Stimulated activated CD4-positive, alpha-beta T cell treated with anti-CD3 and anti-CD28 coated beads, Interleukin-4, amount 100 ng/mL, for 24 hours (primary cell): ENCODE data around the gene MYH7.
"Not testable (repeated sequence)": the region's sequence is repeated elsewhere in the genome, so short reads cannot be mapped to it uniquely, and the experiment has no call there.

Experiments
- DNase-seq: peaks from one replicate; pipeline ENCODE4 v3.0.0-alpha.2; 2020

MYH7 gene

DNA sequence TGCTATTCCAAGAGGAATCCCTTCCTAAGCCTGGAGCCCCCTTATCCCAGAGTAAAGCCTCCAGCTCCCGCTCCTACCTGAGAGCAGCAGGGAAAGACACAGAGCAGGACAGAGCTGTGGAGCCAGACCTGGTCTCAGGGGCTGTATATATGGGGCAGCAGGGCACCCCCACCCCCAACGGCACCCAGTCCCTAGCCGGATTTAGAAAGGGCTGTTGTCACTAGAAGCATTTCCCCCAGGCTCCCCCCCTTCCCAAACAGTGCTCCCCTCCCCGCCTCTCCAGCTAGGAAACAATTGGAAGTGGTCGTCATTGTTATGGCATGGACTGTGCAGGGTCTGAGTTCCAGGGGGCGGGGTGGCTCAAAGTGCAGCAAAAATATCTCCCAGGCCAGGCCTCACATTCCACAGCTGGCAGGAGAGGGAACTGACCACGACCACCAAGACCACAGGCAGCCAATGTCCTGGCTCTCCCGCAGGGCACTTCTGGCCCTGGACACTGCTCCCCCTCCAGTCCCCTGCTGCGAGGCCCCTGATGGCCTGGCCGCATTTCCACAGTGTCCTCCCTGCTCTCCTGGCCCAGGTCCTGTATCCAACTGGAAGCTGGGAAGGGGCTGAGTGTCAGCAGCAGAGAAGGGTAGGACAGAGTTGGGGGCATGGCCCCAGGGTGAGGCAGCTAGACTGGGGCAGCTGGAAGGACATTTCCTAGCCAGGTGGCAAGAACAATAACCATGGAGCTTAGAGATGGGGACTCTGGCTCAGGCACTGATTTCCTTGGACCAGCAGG lies at the start of gene MYH7:
Gene MYH7 (minus strand): TSS at position 118 of the 784 bp plus-strand sequence. CDS start 1,928 bp downstream, outside the sequence.
- no peak for DNase-seq

DNA sequence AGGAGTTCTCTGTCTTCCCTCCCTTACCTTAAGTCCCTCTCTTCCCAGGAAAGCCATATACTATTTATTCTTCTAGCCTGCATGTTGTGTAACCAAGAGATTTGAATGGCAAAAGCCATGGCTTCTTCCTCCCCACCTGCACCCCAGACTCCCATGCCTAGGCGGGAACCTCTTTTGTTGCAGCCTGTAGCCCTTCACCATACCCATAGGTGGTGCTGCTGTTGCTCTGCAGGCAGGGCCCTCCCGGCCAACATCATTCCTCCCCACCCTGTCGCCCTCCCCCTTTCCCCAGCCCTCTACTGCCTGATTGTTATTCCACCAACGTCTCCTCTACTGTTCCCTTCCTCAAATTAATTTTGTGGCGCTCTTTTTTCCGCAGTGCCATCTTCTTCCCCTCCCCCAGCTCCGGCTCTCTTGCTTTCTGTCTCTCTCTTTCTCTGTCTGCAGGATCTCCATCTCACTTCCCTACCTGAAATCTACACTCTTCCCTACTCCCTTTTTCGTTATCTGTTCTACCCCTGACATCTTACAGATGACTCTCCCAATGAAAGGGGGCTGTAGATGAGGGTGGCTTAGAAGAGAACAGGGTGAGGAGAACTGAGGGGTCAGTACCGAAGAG lies 47.9 kb upstream of the MYH7 start:
- no peak for DNase-seq

DNA sequence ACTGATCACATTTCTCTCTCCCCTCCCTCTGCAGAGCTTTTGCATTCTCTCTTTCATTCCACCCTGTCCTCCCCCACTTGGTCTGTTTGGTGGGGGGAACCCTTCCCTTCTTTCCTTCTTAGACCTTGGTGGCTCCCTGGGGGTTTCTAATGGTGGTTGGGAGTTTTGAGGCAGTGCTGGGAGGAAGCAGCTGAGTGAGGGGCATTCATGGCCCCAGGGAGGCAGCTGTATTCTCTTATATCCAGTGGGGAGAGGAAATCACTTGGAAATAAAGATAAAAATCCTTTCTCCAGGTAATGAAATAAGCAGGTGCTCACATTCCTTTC lies 47.3 kb upstream of the MYH7 start:
- DNase-seq: no peak

DNA sequence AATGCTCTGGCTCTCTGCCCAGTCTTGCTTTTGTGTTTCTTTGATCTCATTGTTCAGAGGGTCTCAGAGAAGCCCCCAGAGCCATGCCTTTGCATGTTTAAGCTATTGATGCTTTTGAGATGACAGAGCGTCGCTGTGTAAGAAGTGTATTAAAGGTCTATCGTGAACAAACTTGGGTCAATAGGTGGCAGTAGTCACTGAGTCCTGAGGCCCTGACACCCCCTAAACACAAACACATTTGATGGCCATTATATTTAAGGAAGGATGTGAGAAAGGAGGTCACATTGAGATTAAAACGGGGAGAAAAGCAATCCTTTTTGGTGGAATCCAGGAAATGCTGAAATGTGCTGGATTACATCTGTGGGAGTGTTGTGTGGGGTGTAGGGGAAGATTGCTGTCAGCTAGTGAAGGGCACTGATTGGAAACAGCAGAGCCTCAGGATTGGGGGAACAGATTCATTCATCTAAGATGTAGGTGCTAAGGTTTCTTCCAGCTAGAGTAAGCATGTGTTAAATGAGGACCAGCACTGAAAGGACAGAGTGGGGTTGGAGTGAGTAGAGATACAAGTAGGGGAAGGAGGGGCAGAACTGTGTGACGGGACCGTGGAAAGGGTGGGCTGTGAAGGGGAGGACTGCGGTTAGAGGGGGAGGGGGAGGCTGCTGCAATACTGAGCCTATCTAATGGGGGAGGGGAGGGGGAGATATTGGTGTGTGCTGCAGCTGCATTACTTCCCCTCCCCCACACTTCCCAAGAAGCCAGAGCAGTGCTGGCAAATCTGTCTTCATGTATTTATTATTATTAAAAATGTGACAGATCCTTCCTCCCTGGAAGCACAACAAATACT lies 46.7 kb upstream of the MYH7 start:
- no peak for DNase-seq

DNA sequence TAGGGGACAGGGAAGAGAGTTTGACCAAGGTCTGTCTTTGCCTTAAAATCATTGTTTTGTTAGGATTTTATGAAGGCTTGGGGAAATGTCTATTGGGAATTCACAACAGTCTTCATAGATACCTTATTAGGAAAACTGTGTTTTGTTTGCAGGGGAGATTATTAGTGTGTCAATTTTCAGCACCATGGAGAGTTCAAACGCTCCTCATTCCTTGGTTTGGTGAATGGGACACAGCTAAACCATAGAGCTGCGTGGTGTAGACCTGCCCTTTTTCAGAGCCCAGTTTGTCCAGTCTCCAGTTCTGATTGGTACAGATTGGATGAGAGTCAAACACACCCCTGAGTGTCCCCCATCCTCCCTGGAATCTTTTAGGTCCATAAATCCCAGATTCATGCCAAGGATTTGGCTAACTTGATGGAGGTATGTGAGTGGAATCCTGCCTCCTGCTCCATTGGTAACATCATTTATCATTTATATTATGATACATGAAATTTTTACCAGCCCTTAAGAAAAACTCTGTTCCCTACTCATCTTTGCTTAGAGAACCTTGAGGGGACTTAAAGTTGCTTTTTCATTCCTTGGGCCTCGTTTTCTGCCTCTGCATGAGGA lies 46.0 kb upstream of the MYH7 start:
- DNase-seq: no peak

DNA sequence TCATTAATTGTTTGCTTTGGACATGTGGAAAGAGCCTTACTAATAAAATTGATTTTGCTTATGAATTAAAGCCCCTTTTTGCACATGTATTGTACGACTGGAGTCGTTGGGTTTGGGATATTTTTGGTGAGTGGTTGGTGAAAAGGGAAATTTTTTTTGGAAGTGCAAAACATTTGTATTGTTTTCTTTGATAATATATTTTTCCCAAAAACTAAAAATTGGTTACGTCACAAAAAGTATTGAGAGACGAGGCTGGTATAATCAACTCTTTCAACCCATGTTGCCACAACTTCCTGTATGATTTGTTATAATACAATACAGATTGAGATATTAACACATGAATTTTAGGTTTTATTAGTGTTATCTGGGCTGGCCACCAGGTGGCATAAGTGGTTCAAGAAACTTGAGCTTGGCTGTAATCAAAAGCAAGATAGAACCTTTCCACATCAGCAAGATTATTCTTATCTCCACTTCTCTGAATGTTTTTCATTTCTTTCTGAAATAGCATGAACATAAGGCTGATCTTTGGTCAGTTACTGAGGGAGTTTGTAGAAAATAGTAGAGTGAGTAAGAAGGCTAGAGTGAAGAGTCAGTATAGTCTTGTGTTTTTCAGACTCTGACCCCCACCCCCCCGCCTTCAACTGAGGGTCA lies 42.8 kb upstream of the MYH7 start:
- DNase-seq: peak; percentile 68

DNA sequence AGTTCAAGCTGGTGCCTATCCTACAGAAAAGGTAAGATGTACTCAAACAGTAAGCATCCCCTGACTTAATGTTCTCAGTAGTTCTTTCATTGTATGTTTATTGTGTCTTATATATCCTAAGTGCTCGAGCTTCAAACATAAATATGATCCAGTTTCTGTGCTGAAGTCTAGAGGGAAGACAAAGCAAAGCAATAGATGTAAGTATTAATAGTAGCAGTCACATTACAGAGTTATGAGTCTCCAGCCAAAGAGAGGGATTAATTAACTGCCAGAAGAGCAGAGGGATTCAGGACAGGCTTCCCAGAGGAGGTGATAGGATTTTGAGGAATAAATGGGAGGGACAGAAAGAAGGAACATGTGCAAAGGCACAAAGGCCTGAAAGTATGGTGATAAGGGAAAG lies 35.5 kb upstream of the MYH7 start:
- no peak for DNase-seq

DNA sequence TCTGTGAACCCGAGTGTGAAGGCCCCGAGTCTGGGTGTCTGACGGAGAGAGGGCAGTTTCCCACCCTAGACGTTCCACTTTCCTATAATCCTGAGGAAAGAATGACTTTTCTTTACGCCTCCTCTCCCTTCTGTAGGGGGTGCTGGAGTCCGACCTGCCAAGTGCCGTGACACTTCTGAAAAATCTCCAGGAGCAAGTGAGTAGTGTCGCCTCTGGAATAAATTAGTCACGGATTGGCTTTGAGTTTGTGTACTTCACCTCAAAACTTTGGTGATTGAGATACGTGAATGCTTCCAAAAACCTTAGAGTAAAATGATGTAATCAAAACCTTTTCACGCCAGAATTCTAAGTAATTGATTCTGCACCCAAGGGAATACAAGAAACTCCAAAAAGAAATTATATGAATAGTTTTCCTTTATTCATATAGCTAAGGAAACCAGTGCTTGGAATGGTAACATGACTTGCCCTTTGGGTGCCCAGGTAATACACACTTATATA lies 34.5 kb upstream of the MYH7 start:
- peak; percentile 42 for DNase-seq

DNA sequence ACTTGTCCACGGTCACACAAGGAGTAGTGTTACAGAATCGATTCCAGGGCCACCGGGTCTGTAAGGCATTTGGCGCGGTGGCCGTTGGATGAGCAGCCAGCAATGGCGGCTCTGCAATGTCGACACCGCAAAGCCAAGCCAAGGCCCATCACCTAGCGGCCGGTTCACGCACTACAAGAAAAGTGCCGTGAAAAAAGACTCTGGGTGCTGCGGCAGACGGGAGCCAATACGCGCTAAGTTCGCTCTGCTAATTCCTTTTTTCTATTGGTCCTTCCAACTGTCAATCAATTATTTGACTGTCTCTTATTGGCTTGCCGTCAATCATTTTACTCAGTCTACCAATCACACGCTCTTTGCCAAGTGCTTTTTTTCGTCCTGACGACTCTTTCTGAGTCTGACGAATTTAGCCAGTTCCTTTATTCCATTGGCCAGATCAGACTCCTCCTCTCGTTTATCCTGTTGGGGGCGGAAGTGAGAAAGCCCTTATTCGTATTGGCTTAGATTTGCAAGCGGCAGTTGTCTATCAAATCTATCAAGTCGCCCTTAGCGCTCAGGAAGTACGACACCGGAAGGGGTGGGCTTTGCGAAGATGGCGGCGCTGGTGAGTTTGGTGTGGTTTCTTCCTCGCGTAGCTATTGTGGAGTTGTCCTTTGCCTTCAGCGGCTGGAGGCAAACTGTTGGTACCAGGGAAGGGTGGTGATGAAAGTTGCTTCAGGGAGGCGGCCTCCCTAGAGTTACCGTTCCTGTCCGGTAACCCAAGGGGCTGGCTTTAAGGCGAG lies 33.9 kb upstream of the MYH7 start, which contains the start of gene NGDN:
Gene NGDN (plus strand): TSS at position 577 of the 779 bp plus-strand sequence. CDS start 13 bp downstream, at position 590.
- DNase-seq: peak; percentile 93

DNA sequence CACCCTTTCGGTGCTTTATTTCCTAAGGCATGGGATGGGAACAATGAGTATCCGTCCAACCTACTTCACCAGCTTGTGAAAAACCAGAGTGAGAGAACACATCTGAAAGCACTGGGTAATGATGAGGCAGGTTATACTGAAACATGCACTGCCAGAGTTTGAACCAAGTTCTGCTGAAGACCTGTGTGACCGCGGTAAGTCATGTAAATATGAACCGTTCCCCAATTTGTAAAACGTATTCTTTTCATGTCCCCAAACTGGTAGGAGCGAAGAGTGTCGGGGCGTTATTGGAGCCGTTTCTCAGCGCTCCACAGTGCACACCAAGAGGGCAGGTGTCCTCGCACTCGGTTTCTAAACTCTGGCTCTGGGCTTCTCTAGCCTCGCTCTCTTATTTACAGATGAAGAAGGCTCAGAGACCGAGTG lies 33.3 kb upstream of the MYH7 start:
- DNase-seq: no peak

DNA sequence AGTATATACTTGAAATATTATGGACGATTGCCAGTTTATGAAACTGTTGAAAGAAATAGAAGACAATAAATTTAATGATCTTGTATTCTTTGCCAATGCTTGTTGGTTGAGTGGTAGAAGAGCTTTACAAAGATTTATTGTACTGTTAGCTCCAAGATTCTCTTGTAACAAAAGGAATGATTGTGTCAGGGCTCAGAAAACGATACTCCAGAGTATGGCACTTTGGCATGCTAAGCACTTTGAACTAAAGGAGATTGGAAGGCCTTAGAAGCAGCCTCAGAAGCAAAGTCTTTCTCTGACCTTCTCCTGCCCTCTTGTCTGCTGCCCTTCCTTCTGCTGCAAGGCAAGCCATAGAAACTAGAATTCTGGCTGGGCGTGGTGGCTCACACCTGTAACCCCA lies 29.8 kb upstream of the MYH7 start:
- no peak for DNase-seq

DNA sequence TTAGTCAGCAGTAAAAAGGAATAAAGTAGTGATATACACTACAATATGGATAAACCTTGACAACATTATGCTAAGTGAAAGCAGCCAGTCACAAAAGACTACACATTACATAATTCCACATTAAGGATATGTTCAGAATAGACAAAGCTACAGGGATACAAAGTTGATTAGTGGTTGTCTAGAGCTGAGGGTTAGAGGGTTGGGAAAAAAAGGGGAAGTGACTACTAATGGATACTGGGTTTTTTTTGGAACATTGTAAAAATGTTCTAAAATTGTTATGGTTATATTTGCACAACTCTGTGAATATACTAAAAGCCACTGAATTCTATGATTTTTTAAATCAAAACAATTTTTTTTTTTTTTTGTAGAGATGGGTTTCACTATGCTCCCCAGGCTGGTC lies 29.2 kb upstream of the MYH7 start:
- DNase-seq: no peak

DNA sequence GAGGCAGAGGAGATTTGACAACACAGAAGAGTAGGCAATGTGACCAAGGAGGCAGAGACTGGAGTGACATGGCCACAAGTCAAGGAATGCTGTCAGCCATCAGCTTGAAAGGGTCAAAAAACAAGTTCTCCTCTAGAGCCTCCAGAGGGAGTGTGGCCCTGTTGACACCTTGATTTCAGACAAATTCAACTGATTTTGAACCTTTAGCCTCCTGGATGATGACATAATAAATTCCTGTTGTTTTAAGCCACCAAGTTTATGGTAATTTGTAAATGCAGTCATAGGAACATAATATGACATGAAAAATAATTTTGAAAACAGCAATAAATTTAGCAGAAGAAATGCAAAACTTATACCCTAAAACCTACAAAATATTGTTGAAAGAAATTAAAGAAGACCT lies 25.5 kb upstream of the MYH7 start:
- DNase-seq: no peak

DNA sequence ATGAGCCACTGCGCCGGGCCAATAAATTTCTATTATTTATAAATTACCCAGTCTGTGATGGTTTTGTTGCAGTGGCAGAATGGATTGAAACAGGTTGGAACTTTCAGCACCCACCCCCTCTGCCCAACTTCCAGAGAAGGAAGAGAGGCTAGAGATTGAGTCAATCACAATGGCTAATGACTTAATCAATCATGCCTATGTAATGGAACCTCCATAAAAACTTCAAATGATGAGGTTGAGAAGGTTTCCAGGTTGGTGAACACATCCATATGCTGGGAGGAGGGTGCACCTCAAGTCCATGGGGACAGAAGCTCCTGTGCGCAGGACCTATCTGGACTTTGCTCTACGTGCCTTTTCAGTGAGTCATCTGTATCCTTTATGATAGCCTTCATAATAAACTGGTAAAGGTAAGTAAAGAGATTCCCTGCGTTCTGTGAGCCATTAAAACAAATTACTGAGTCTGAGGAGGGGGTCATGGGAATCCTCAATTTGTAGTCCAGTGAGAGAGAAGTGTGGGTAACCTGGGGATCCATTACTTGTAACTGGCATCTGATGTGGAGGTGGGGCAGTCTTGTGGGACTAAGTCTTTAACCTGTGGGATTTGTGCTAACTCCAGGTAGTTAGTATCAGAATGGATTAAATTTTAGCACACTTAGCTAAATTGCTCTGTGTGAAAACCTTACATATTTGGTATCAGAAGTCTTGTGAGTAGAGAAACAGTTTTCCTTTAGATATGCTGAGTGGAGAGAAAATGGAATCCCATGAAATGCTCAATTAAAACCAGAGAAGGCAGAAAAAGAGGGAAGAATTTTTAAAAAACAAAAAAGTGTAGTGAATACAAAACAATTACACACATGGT lies 22.4 kb upstream of the MYH7 start:
- DNase-seq: no peak

DNA sequence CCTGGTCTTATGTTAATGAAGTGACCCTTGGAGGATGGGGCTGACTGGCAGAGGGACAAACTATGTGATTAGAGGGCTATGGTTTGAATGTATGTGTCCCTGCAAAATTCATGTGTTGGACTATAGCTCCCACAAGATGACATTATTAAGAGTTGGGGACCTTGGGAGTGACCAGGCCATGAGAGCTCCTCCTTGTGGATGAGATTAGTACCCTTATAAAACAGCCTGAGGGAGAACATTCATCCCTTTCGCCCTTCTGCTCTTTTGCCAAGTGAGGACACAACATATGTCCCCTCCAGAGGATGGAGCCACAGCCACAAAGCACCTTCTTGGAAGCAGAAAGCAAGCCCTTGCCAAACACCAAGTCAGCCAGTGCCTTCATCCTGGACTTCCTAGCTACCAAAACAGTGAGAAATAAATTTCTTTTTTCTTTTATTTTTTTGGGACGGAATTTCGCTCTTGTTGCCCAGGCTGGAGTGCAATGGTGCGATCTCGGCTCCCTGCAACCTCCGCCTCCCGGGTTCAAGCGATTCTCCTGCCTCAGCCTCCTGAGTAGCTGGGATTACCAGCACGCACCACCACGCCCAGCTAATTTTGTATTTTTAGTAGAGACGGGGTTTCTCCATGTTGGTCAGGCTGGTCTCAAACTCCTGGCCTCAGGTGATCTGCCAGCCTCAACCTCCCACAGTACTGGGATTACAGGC lies 21.6 kb upstream of the MYH7 start:
- DNase-seq: not testable (repeated sequence)

DNA sequence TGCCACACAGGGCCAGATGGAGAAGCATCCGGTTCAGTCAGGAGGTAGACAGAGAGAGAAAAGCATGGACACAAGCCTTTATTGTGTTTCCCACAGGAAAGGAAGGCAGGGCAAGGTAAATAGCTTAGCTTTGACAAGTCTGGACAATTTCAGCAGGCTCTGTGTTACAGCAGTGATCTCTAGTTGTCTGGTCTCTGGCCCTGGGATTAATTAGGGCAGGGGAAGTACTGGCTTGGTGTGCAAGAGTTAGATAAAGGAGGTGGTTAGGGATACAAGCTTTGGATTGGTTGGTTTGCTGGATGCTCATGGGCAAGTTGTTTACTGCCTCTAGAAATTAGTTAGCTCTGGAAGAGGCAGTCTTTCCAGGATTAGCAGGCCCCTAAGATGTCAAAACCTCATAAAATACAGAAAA lies 19.0 kb upstream of the MYH7 start:
- DNase-seq: no peak

DNA sequence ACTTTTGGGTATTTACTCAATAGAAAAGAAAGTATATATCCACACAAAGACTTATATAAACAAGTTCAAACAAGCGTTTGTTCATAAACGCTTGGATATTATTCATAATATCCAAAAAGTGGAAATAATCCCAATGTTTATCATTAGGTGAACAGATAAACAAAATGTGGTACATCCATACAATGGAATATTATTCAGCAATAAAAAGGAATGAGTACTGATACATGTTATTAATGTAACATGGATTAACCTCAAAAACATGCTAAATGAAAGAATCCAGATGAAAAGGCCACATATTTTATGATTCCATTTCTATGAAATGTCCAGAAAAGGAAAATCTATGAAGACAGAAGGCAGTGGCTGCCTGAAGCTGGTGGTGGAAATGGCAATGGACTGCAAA lies 16.8 kb upstream of the MYH7 start:
- no peak for DNase-seq

DNA sequence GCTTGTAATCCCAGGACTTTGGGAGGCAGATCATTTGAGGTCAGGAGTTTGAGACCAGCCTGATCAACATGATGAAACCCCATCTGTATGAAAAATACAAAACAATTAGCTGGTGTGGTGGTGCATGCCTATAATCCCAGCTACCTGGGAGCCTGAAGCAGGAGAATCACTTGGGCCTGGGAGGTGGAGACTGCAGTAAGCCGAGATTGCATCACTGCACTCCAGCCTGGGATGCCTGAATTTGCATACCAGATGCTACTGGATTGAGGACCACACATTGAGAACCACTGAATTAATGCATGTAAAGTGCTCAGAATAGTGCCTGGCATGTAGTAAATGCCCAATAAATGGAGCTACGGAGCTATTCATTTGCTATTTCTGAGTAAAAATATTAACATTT lies 14.9 kb upstream of the MYH7 start:
- no peak for DNase-seq

DNA sequence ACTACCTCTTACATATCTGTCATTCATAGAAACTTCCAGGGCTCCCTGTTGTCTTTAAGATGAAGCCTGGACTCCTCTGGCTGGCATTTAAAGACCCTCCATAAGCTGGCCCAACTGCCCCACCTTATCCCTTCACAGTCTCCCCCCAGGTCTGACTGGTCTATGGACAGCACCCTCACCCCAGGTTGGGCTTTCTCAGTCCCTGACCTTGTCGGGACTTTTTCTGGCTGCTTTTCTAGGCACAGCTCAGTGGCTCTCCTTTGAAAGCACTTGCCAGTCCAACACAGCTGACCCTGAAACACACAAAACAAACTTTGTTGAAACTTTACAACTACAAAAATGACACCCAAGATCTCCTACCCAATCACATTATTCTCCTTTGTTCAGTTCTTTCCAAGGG lies 13.9 kb upstream of the MYH7 start:
- DNase-seq: no peak
